Liver (tissue), 9 donors: ENCODE data around the gene SMIM26. TPM values are rescaled to one million over a fixed set of nuclear protein-coding genes. Genes with fewer than 3 reads are reported as not detected.

Experiments
- DNase-seq: peaks from one replicate; pipeline ENCODE4 v3.0.0-alpha.2; 2017; ENCODE audit warnings: low spot score
- H3K27ac ChIP-seq, 2 donors: one replicate each; pipeline ENCODE4 v1.7.0; 2013; ENCODE audit warnings: inconsistent platforms in 2 of 2, low read length in 2 of 2, control low read depth in 1 of 2, low read depth in 1 of 2, mild to moderate bottlenecking in 1 of 2
- H3K27me3 ChIP-seq, 4 donors: one replicate each; pipeline versions ENCODE4 v1.6.1 to v1.7.0; 2013; ENCODE audit warnings: low read length in 3 of 4, inconsistent platforms in 1 of 4, mild to moderate bottlenecking in 1 of 4, moderate library complexity in 1 of 4; ENCODE audit not compliant: control insufficient read depth in 4 of 4, insufficient read depth in 4 of 4
- H3K36me3 ChIP-seq, 4 donors: one replicate each; pipeline versions ENCODE4 v1.6.1 to v1.7.0; 2013; ENCODE audit warnings: low read length in 3 of 4, mild to moderate bottlenecking in 3 of 4, low read depth in 1 of 4, moderate library complexity in 1 of 4; ENCODE audit not compliant: control insufficient read depth in 4 of 4, insufficient read depth in 3 of 4
- H3K4me1 ChIP-seq, 4 donors: one replicate each; pipeline versions ENCODE4 v1.6.1 to v1.7.0; 2013; ENCODE audit warnings: low read length in 3 of 4, mild to moderate bottlenecking in 3 of 4, moderate library complexity in 1 of 4; ENCODE audit not compliant: control insufficient read depth in 4 of 4, insufficient read depth in 4 of 4
- H3K4me3 ChIP-seq, 3 donors: one replicate each; pipeline versions ENCODE4 v1.6.1 to v1.7.0; 2013; ENCODE audit warnings: low read length in 3 of 3, control low read depth in 1 of 3, low read depth in 1 of 3, mild to moderate bottlenecking in 1 of 3
- H3K9ac ChIP-seq, 2 donors: one replicate each; pipeline ENCODE4 v1.7.0; 2013; ENCODE audit warnings: low read length in 2 of 2, mild to moderate bottlenecking in 2 of 2, moderate library complexity in 2 of 2, control low read depth in 1 of 2, low read depth in 1 of 2
- H3K9me3 ChIP-seq, 4 donors: one replicate each; pipeline versions ENCODE4 v1.6.1 to v1.7.0; 2013; ENCODE audit warnings: low read length in 3 of 4; ENCODE audit not compliant: control insufficient read depth in 4 of 4
- EGR1 ChIP-seq, 2 donors: IDR thresholded peaks; 2 replicates each; pipeline ENCODE4 v1.6.1; 2016 to 2018; ENCODE audit warnings: antibody characterized with exemption in 2 of 2, low read depth in 2 of 2
- FOXA1 ChIP-seq: IDR thresholded peaks from 2 replicates; pipeline ENCODE4 v1.6.1; 2016; ENCODE audit warnings: antibody characterized with exemption
- FOXA2 ChIP-seq: IDR thresholded peaks from 2 replicates; pipeline ENCODE4 v1.6.1; 2016; ENCODE audit warnings: antibody characterized with exemption
- GABPA ChIP-seq, 2 donors: IDR thresholded peaks in 1 of 2; conservative IDR thresholded peaks in 1 of 2; 2 replicates each; pipeline ENCODE4 v1.6.1; 2016; ENCODE audit warnings: antibody characterized with exemption in 2 of 2, mild to moderate bottlenecking in 1 of 2, moderate library complexity in 1 of 2
- HNF4A ChIP-seq, 2 donors: conservative IDR thresholded peaks; 2 replicates each; pipeline ENCODE4 v1.6.1; 2016; ENCODE audit warnings: antibody characterized with exemption in 2 of 2, mild to moderate bottlenecking in 2 of 2
- HNF4G ChIP-seq: IDR thresholded peaks from 2 replicates; pipeline ENCODE4 v1.6.1; 2016; ENCODE audit warnings: antibody characterized with exemption
- JUND ChIP-seq, 2 donors: IDR thresholded peaks; 2 replicates each; pipeline ENCODE4 v1.6.1; 2016; ENCODE audit warnings: antibody characterized with exemption in 2 of 2
- NR2F2 ChIP-seq: IDR thresholded peaks from 2 replicates; pipeline ENCODE4 v1.6.1; 2016; ENCODE audit warnings: antibody characterized with exemption
- RAD21 ChIP-seq, 2 donors: IDR thresholded peaks; 2 replicates each; pipeline ENCODE4 v1.6.1; 2016; ENCODE audit warnings: antibody characterized with exemption in 2 of 2, mild to moderate bottlenecking in 2 of 2
- RXRA ChIP-seq, 2 donors: IDR thresholded peaks; 2 replicates each; pipeline ENCODE4 v1.6.1; 2017 to 2018; ENCODE audit warnings: antibody characterized with exemption in 2 of 2, mild to moderate bottlenecking in 1 of 2
- SP1 ChIP-seq: IDR thresholded peaks from 2 replicates; pipeline ENCODE4 v1.6.1; 2018; ENCODE audit warnings: antibody characterized with exemption, mild to moderate bottlenecking
- TAF1 ChIP-seq: conservative IDR thresholded peaks from 2 replicates; pipeline ENCODE4 v1.6.1; 2016; ENCODE audit warnings: antibody characterized with exemption, mild to moderate bottlenecking
- YY1 ChIP-seq: IDR thresholded peaks from 2 replicates; pipeline ENCODE4 v1.6.1; 2016; ENCODE audit warnings: antibody characterized with exemption, mild to moderate bottlenecking
- WGBS: extraction: QIAGEN DNeasy Blood & Tissue Kit; methylation state at CpG from one replicate; pipeline ENCODE4 v1.1.7; 2013; 5-methylcytosine and 5-hydroxymethylcytosine counted together
- polyA plus RNA-seq, 2 donors: library from polyadenylated mRNA; stranded (reverse) in 1 of 2; unstranded in 1 of 2; fragments of 200-250 nt in 1 of 2; fragments of >200 nt in 1 of 2; fragmentation: Nextera tagmentation in 1 of 2; extraction: Ambion mirVana in 1 of 2; gene quantifications; one replicate each; pipeline versions ENCODE4 v1.2.1 to v1.2.3, GENCODE V29; 2013 to 2015
- total RNA-seq, 2 donors: library from RNA; depleted of rRNA; stranded (reverse); fragments of >200 nt; gene quantifications; one replicate each; pipeline ENCODE4 v1.2.3, GENCODE V29; 2014
- TF ChIP-seq, protein P1 (sequence below): IDR thresholded peaks from 2 replicates; pipeline ENCODE4 v1.6.1; 2016; ENCODE audit warnings: antibody characterized with exemption, mild to moderate bottlenecking
- TF ChIP-seq, protein P2 (sequence below): fragments of 150-350 bp; IDR thresholded peaks from 2 replicates; pipeline ENCODE4 v1.5.1; 2017; ENCODE audit warnings: improper control_type of control experiment, low read depth, low read length; ENCODE audit not compliant: missing input control
- TF ChIP-seq, protein P3 (sequence below): IDR thresholded peaks from 2 replicates; pipeline ENCODE4 v1.6.1; 2016; ENCODE audit warnings: antibody characterized with exemption
- TF ChIP-seq, protein P4 (sequence below): IDR thresholded peaks from 2 replicates; pipeline ENCODE4 v1.6.1; 2016; ENCODE audit warnings: antibody characterized with exemption
- TF ChIP-seq, protein P5 (sequence below): IDR thresholded peaks from 2 replicates; pipeline ENCODE4 v1.6.1; 2016; ENCODE audit warnings: antibody characterized with exemption
- donor health status: healthy.
- donor health status: healthy.
- donor health status: healthy.
- donor health status: healthy.
- donor health status: healthy.

SMIM26 gene
- total and polyA plus RNA-seq, 4 donors = 37.4 to 142 (median 54.5) TPM

DNA sequence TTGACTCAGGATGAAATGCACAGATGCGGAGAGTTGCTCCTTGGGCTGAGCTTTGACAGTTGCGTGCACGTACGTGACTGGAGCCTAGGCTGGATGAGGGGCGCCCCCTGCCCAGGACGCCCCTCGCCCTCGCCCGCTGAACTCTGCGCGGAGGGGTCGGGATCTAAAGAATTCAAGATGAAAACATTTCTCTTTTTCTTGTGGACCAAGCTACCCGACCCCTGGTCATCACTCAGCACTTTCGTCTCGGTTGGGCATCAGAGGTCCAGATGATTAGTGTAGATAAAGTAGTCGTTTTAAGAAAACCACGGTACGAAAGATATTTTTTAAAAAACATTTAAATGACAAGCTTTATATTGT, 21.3 kb downstream of the SMIM26 start:
- Histone ChIP-seq H3K27ac (peak overlapping the region in 1 of 2 donors; percentile 33), H3K27me3 (no peaks in the 10 kb centered on the region), H3K4me3 (peak overlapping the region; percentile 59 to 93 (median 88)), H3K9me3 (no peaks in the 10 kb centered on the region), H3K9ac (peak overlapping the region; percentile 38 to 39), H3K36me3 (no peaks in the 10 kb centered on the region), H3K4me1 (peaks cover 3 to 9% (median 5%) of the 10 kb centered on the region in 4 donors)
- no peak for DNase-seq
- TF ChIP-seq, protein P1, sequence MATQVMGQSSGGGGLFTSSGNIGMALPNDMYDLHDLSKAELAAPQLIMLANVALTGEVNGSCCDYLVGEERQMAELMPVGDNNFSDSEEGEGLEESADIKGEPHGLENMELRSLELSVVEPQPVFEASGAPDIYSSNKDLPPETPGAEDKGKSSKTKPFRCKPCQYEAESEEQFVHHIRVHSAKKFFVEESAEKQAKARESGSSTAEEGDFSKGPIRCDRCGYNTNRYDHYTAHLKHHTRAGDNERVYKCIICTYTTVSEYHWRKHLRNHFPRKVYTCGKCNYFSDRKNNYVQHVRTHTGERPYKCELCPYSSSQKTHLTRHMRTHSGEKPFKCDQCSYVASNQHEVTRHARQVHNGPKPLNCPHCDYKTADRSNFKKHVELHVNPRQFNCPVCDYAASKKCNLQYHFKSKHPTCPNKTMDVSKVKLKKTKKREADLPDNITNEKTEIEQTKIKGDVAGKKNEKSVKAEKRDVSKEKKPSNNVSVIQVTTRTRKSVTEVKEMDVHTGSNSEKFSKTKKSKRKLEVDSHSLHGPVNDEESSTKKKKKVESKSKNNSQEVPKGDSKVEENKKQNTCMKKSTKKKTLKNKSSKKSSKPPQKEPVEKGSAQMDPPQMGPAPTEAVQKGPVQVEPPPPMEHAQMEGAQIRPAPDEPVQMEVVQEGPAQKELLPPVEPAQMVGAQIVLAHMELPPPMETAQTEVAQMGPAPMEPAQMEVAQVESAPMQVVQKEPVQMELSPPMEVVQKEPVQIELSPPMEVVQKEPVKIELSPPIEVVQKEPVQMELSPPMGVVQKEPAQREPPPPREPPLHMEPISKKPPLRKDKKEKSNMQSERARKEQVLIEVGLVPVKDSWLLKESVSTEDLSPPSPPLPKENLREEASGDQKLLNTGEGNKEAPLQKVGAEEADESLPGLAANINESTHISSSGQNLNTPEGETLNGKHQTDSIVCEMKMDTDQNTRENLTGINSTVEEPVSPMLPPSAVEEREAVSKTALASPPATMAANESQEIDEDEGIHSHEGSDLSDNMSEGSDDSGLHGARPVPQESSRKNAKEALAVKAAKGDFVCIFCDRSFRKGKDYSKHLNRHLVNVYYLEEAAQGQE = no peak
- TF ChIP-seq, protein P2, sequence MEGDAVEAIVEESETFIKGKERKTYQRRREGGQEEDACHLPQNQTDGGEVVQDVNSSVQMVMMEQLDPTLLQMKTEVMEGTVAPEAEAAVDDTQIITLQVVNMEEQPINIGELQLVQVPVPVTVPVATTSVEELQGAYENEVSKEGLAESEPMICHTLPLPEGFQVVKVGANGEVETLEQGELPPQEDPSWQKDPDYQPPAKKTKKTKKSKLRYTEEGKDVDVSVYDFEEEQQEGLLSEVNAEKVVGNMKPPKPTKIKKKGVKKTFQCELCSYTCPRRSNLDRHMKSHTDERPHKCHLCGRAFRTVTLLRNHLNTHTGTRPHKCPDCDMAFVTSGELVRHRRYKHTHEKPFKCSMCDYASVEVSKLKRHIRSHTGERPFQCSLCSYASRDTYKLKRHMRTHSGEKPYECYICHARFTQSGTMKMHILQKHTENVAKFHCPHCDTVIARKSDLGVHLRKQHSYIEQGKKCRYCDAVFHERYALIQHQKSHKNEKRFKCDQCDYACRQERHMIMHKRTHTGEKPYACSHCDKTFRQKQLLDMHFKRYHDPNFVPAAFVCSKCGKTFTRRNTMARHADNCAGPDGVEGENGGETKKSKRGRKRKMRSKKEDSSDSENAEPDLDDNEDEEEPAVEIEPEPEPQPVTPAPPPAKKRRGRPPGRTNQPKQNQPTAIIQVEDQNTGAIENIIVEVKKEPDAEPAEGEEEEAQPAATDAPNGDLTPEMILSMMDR = no peak
- TF ChIP-seq HNF4A (conservative IDR thresholded peaks at IDR 0.05) (no peak), NR2F2 (no peak), YY1 (no peak), RAD21 (IDR thresholded peaks at IDR 0.05) (no peak), JUND (IDR thresholded peaks at IDR 0.05) (no peak), HNF4G (no peak), GABPA (IDR thresholded peaks at IDR 0.05 in 1 of 2, conservative IDR thresholded peaks at IDR 0.05 in 1 of 2) (no peak), FOXA1 (no peak), TAF1 (no peak), EGR1 (IDR thresholded peaks at IDR 0.05; ENCODE audit: low read depth in 2 of 2) (no peak), FOXA2 (no peak), SP1 (no peak), RXRA (IDR thresholded peaks at IDR 0.05) (no peak)
- TF ChIP-seq, protein P3, sequence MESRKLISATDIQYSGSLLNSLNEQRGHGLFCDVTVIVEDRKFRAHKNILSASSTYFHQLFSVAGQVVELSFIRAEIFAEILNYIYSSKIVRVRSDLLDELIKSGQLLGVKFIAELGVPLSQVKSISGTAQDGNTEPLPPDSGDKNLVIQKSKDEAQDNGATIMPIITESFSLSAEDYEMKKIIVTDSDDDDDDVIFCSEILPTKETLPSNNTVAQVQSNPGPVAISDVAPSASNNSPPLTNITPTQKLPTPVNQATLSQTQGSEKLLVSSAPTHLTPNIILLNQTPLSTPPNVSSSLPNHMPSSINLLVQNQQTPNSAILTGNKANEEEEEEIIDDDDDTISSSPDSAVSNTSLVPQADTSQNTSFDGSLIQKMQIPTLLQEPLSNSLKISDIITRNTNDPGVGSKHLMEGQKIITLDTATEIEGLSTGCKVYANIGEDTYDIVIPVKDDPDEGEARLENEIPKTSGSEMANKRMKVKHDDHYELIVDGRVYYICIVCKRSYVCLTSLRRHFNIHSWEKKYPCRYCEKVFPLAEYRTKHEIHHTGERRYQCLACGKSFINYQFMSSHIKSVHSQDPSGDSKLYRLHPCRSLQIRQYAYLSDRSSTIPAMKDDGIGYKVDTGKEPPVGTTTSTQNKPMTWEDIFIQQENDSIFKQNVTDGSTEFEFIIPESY = no peak
- TF ChIP-seq, protein P4, sequence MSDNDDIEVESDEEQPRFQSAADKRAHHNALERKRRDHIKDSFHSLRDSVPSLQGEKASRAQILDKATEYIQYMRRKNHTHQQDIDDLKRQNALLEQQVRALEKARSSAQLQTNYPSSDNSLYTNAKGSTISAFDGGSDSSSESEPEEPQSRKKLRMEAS = no peak
- TF ChIP-seq, protein P5, sequence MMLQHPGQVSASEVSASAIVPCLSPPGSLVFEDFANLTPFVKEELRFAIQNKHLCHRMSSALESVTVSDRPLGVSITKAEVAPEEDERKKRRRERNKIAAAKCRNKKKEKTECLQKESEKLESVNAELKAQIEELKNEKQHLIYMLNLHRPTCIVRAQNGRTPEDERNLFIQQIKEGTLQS = no peak
- 20% methylated on average over 18 of the region's 18 CpGs for WGBS
